ENCODE measurements around the gene ZNF526.

DNA sequence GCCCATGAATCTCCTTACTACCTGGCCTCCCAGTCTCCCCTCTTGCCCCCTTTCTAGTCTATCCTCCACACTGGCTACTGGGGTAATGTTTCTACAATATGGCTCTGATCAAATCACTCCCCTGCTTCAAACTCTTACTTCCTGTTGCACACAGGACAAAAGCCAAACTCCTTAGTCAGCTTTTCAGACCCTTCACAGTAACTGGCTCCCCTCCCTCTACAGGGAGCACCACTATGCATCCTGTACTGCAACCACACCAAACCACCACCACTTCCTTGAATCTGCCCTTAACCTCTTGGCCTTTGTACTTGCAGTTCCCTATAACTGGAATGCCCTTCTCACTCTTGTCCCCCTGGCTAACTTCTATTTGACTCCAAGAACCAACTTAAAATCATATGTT, 34.8 kb upstream of the ZNF526 start:
- TF ChIP-seq, protein P1, sequence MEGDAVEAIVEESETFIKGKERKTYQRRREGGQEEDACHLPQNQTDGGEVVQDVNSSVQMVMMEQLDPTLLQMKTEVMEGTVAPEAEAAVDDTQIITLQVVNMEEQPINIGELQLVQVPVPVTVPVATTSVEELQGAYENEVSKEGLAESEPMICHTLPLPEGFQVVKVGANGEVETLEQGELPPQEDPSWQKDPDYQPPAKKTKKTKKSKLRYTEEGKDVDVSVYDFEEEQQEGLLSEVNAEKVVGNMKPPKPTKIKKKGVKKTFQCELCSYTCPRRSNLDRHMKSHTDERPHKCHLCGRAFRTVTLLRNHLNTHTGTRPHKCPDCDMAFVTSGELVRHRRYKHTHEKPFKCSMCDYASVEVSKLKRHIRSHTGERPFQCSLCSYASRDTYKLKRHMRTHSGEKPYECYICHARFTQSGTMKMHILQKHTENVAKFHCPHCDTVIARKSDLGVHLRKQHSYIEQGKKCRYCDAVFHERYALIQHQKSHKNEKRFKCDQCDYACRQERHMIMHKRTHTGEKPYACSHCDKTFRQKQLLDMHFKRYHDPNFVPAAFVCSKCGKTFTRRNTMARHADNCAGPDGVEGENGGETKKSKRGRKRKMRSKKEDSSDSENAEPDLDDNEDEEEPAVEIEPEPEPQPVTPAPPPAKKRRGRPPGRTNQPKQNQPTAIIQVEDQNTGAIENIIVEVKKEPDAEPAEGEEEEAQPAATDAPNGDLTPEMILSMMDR (conservative IDR thresholded peaks at IDR 0.05; ENCODE audit: low read length), result no peak
- no peak for TF ChIP-seq EZH2phosphoT487 (IDR thresholded peaks at IDR 0.05; ENCODE audit: borderline replicate concordance)

Data from Loucy (cell line).